Aorta (tissue), 5 donors: Measurements from ENCODE around the gene GNAL. TPM values are rescaled to one million over a fixed set of nuclear protein-coding genes. Genes with fewer than 3 reads are reported as not detected.

Experiments used
- ATAC-seq: fragments of 200-7000 bp; cut with Tn5 transposase; one replicate; pipeline ENCODE4 v1.9.1; 2022; ENCODE audit warnings: moderate library complexity; ENCODE audit not compliant: low FRiP score
- DNase-seq, 2 donors: peaks; one replicate each; pipeline ENCODE4 v3.0.0-alpha.2; 2020
- H3K27ac ChIP-seq, 2 donors: one replicate each; pipeline ENCODE4 v1.5.1; 2013; ENCODE audit warnings: low read length in 2 of 2, mild to moderate bottlenecking in 2 of 2, moderate library complexity in 2 of 2, control low read depth in 1 of 2, inconsistent platforms in 1 of 2, low read depth in 1 of 2
- H3K27me3 ChIP-seq, 2 donors: one replicate each; pipeline ENCODE4 v1.6.1; 2013; ENCODE audit warnings: control low read depth in 1 of 2, low read length in 1 of 2, mild to moderate bottlenecking in 1 of 2, moderate library complexity in 1 of 2; ENCODE audit not compliant: insufficient read depth in 2 of 2, control insufficient read depth in 1 of 2
- H3K36me3 ChIP-seq, 2 donors: one replicate each; pipeline ENCODE4 v1.6.1; 2013; ENCODE audit warnings: control low read depth in 1 of 2, low read length in 1 of 2, mild to moderate bottlenecking in 1 of 2; ENCODE audit not compliant: insufficient read depth in 2 of 2, control insufficient read depth in 1 of 2
- H3K4me1 ChIP-seq, 2 donors: one replicate each; pipeline ENCODE4 v1.6.1; 2013; ENCODE audit warnings: low read length in 2 of 2, control low read depth in 1 of 2, mild to moderate bottlenecking in 1 of 2, moderate library complexity in 1 of 2; ENCODE audit not compliant: insufficient read depth in 2 of 2, control insufficient read depth in 1 of 2
- H3K4me3 ChIP-seq, 2 donors: one replicate each; pipeline ENCODE4 v1.5.1; 2013; ENCODE audit warnings: low read length in 2 of 2, control low read depth in 1 of 2, mild to moderate bottlenecking in 1 of 2
- H3K9me3 ChIP-seq: one replicate; pipeline ENCODE4 v1.6.1; 2013; ENCODE audit warnings: mild to moderate bottlenecking, low read length; ENCODE audit not compliant: control insufficient read depth
- WGBS, 2 donors: extraction: QIAGEN DNeasy Blood & Tissue Kit; methylation state at CpG; one replicate each; pipeline ENCODE4 v1.1.7; 2013; 5-methylcytosine and 5-hydroxymethylcytosine counted together
- intact Hi-C, 2 donors: fragments of 100-400 bp; cut with DNase I; formaldehyde crosslinking; loops; one replicate each; pipeline versions ENCODE4 v1.14.2 to v1.15.0; 2022
- polyA plus RNA-seq, 2 donors: library from polyadenylated mRNA; stranded (reverse); fragments of 200-250 nt; gene quantifications; one replicate each; pipeline ENCODE4 v1.2.3, GENCODE V29; 2013
- total RNA-seq, 2 donors: library from RNA; stranded (reverse); fragmentation: NEBNext Ultra II Directional; extraction: Animal tissue kit (Norgen Biotek cat#: 25700); gene quantifications; one replicate each; pipeline ENCODE4 v1.2.1, GENCODE V29; 2021
- donor health status: healthy with polysubstance abuse.
- donor health status: Bipolar disorder and iron deficiency.
- donor health status: DM: no; HTN: no; CAD: no.
- donor health status: DM: no; HTN: no; CAD: no.
- donor health status: DM: yes; HTN: yes; CAD: no.

GNAL gene
- total and polyA plus RNA-seq, 4 donors: 2.0 to 15.5 (median 7.3) TPM

- DNase-seq (no peak), ATAC-seq (no peak)
- H3K4me3 ChIP-seq: no peak overlapping the region
- intact Hi-C loops: no loop called here
- WGBS, 2 donors: 88 to 92% methylated on average over 5 of the region's 5 CpGs
- no peaks in the 10 kb centered on the region for H3K36me3 ChIP-seq
- H3K9me3 ChIP-seq: no peaks in the 10 kb centered on the region
- no peaks in the 10 kb centered on the region for H3K4me1 ChIP-seq
- H3K27me3 ChIP-seq: no peaks in the 10 kb centered on the region
- H3K27ac ChIP-seq: no peak overlapping the region
Measured at GRCh38 chr18:11724781-11725180, 35.7 kb downstream of the GNAL start.

- no peak for ATAC-seq
- 71 to 81% methylated on average over 2 of the region's 2 CpGs for WGBS, 2 donors
- intact Hi-C loops: no loop called here
- H3K4me3 ChIP-seq: no peak overlapping the region
- no peaks in the 10 kb centered on the region for H3K9me3 ChIP-seq
- H3K4me1 ChIP-seq: no peaks in the 10 kb centered on the region
- H3K27ac ChIP-seq: no peak overlapping the region
- no peak for DNase-seq
- no peaks in the 10 kb centered on the region for H3K27me3 ChIP-seq
- H3K36me3 ChIP-seq: no peaks in the 10 kb centered on the region
Measured at GRCh38 chr18:11726556-11726955, 37.5 kb downstream of the GNAL start.

GRCh38 chr18:11728249-11728648 lies 39.2 kb downstream of the GNAL start:
- ATAC-seq: no peak
- intact Hi-C loops: no loop called here
- H3K4me1 ChIP-seq: no peaks in the 10 kb centered on the region
- H3K4me3 ChIP-seq: no peak overlapping the region
- no peak overlapping the region for H3K27ac ChIP-seq
- WGBS, 2 donors: 33 to 50% methylated on average over 1 of the region's 1 CpG
- H3K9me3 ChIP-seq: no peaks in the 10 kb centered on the region
- no peak for DNase-seq
- H3K36me3 ChIP-seq: no peaks in the 10 kb centered on the region
- H3K27me3 ChIP-seq: no peaks in the 10 kb centered on the region

- DNase-seq: no peak
- WGBS, 2 donors: 71 to 79% methylated on average over 6 of the region's 6 CpGs
Measured at GRCh38 chr18:11729556-11729955, 40.5 kb downstream of the GNAL start.

GRCh38 chr18:11733031-11733430 lies 44.0 kb downstream of the GNAL start:
- Histone ChIP-seq H3K27me3 (no peaks in the 10 kb centered on the region), H3K9me3 (no peaks in the 10 kb centered on the region), H3K4me3 (no peak overlapping the region), H3K4me1 (no peaks in the 10 kb centered on the region), H3K36me3 (no peaks in the 10 kb centered on the region), H3K27ac (no peak overlapping the region)
- ATAC-seq (peak; percentile 90), DNase-seq (peak; percentile 79 to 93)
- WGBS, 2 donors: 9 to 12% methylated on average over 17 of the region's 17 CpGs
- intact Hi-C loops: loop anchor here (5.0 to 10.0 kb wide), 4 partner anchors 78 to 302 kb away; no protein-coding TSS in a partner anchor

More at GRCh38 chr18:11729556-11729955, 40.5 kb downstream of the GNAL start:
- Histone ChIP-seq H3K4me3 (no peak overlapping the region), H3K27me3 (no peaks in the 10 kb centered on the region), H3K4me1 (no peaks in the 10 kb centered on the region), H3K9me3 (no peaks in the 10 kb centered on the region), H3K36me3 (no peaks in the 10 kb centered on the region), H3K27ac (no peak overlapping the region)
- no peak for ATAC-seq
- intact Hi-C loops: no loop called here

GRCh38 chr18:11736656-11737055 lies 47.6 kb downstream of the GNAL start:
- no peaks in the 10 kb centered on the region for H3K9me3 ChIP-seq
- WGBS, 2 donors: 61 to 67% methylated on average over 1 of the region's 1 CpG
- no peak overlapping the region for H3K27ac ChIP-seq
- no peak for ATAC-seq
- no peaks in the 10 kb centered on the region for H3K4me1 ChIP-seq
- DNase-seq: no peak
- no peaks in the 10 kb centered on the region for H3K27me3 ChIP-seq
- no peak overlapping the region for H3K4me3 ChIP-seq
- intact Hi-C loops: loop anchor here (10.0 kb wide), 3 partner anchors 82 to 298 kb away; no protein-coding TSS in a partner anchor
- no peaks in the 10 kb centered on the region for H3K36me3 ChIP-seq

GRCh38 chr18:11739893-11740292 lies 50.8 kb downstream of the GNAL start:
- Histone ChIP-seq H3K27ac (no peak overlapping the region), H3K4me1 (no peaks in the 10 kb centered on the region), H3K36me3 (no peaks in the 10 kb centered on the region), H3K27me3 (no peaks in the 10 kb centered on the region), H3K9me3 (no peaks in the 10 kb centered on the region), H3K4me3 (no peak overlapping the region)
- ATAC-seq: no peak
- intact Hi-C loops: loop anchor here (10.0 kb wide), 3 partner anchors 85 to 295 kb away; no protein-coding TSS in a partner anchor
- WGBS, 2 donors: 77% methylated on average over 7 of the region's 7 CpGs
- no peak for DNase-seq

GRCh38 chr18:11740461-11740860 lies 51.4 kb downstream of the GNAL start:
- ATAC-seq (no peak), DNase-seq (no peak)
- intact Hi-C loops: no loop called here
- no peaks in the 10 kb centered on the region for H3K4me1 ChIP-seq
- H3K27me3 ChIP-seq: no peaks in the 10 kb centered on the region
- H3K4me3 ChIP-seq: no peak overlapping the region
- no peaks in the 10 kb centered on the region for H3K9me3 ChIP-seq
- H3K36me3 ChIP-seq: no peaks in the 10 kb centered on the region
- no peak overlapping the region for H3K27ac ChIP-seq
- WGBS, 2 donors: 77 to 79% methylated on average over 2 of the region's 2 CpGs

- intact Hi-C loops: no loop called here
- DNase-seq (no peak), ATAC-seq (no peak)
- H3K27me3 ChIP-seq: no peaks in the 10 kb centered on the region
- WGBS, 2 donors: 74 to 75% methylated on average over 5 of the region's 5 CpGs
- H3K27ac ChIP-seq: no peak overlapping the region
- H3K36me3 ChIP-seq: no peaks in the 10 kb centered on the region
- H3K4me3 ChIP-seq: no peak overlapping the region
- H3K4me1 ChIP-seq: no peaks in the 10 kb centered on the region
- H3K9me3 ChIP-seq: no peaks in the 10 kb centered on the region
Measured at GRCh38 chr18:11741505-11742145, 52.6 kb downstream of the GNAL start.
